HG03442 (cell line): ENCODE measurements around the gene TRPM3.

ENCODE experiments used
- ATAC-seq: cut with Tn5 transposase; IDR thresholded peaks from one replicate; pipeline ENCODE4 v1.9.1; 2021; ENCODE audit warnings: mild to moderate bottlenecking, moderate library complexity; ENCODE audit not compliant: unreplicated experiment

The TRPM3 gene

DNA sequence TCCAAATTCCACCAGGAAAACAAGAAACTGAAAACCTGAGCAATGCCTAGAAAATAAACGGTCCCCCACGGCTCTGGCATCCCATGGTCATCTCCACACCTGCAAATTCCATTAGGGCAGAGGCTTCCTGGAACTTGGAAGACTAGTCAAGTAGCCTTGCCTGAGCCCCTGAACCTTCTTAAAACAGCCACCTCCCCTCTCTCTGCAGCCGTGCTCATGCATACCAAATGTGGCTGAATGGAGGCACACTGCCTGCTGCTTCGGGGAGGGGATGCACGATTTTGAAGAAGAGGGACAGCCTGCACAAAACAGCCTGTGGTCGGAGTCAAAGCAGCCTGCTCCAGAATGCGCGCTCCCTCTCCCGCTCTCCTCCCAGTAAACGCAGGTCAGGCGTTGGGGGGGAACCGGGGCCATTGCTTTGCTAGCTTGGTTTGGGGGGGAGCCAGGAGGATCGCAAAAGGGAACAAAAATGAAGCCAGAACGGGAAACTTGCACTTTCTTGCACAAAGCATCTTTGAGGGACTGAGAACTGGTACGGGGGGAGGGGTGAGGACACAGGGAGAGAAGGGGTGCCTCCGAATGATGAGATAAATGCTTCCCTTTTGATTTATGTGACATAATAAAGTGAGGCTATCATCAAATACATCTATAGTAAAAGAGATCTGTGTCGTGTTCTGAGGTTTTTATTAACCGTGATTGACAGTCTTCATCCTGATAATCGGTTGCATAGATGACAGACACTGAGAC, at the start of gene TRPM3:
TSS of gene TRPM3 (minus strand) at position 347 of the 747 bp plus-strand sequence. CDS start at position 80, 267 bp downstream.
- ATAC-seq: no peak

DNA sequence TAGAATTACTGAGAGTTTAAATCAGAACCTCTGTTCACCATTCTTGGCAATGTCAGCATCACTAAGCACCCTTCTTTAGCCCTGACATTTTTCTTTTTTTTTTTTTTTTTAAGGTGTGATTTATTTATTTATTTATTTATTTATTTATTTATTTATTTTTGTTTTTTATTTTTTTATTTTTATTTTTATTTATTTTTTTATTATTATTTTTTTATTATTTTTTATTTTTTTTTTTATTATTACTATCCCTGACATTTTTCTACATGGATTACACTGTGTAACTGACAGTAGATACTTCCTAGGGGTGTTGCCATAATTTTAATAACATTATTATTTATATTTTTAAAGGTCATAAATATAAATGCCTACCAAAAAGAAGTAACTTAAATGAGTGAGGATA, 47.0 kb upstream of the TRPM3 start:
- ATAC-seq: no peak

DNA sequence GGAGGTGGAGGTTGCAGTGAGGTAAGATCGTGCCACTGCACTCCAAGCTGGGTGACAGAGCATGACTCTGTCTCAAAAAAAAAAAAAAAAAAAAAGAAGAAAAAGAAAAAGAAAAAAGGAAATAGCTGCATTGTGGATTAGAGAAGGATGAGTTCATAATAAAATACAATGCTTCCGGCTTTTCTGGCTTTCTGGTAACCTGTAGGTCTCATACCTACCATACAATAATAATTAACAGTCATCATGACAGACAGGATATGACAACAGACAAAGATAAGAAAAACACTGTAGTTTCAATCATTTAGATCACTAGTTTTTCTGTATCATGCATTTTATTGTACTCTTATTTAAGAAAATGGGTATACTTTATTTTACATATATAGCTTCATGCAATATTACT, 40.7 kb upstream of the TRPM3 start:
- no peak for ATAC-seq

DNA sequence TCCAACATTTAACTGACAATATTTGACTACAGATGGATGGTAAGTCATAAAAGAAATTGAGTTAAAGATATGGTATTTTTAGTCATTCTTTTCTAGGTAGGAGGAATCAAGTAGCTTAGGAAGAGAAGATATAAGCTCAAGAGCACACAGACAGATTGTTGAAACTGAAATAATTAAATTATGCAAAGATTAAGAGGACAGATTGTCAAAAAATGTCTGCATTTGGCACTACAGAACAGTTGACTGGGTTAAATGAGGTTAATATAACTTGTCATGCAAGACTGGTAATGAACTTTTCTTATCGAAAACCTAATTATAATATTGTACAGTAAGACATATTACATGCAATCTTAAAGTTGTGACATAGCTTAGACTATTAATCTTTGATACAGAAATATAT, 36.3 kb upstream of the TRPM3 start:
- ATAC-seq: no peak

DNA sequence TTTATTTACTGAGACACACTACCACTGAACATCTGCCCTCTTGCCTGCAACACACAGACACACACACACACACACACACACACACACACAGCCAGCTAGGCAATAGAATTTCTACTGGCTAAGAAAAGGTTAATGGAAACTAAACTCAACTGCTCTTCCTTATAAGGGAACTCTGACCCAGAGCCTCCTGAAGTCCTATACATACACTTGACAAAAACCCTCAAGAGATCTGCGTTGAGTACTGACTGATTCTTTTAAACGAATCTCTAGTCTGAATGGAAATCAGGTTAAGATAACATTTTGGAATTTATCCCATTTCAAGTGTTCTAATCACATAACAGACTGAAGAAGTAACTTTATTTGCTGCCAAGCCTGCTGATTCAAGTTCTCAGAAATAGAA, 25.9 kb upstream of the TRPM3 start:
- ATAC-seq: no peak

DNA sequence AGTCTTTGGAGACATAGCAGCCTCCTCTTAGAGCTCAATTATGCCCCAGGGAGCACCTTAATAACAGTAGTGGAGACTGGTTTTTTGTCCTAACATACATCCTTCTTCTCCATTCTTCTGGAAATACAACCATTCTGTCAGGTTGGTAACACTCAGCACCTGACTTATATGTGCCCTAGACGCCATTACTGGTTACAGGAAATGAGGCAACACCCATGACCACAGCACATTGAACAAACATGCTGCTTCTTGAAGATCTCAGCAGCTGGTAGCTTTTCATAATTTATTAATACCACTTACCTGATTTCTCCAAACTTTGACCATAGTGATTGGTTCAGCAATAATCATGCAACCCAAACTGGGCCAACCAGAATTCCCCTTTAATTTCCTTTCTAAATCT, 25.1 kb upstream of the TRPM3 start:
- no peak for ATAC-seq

DNA sequence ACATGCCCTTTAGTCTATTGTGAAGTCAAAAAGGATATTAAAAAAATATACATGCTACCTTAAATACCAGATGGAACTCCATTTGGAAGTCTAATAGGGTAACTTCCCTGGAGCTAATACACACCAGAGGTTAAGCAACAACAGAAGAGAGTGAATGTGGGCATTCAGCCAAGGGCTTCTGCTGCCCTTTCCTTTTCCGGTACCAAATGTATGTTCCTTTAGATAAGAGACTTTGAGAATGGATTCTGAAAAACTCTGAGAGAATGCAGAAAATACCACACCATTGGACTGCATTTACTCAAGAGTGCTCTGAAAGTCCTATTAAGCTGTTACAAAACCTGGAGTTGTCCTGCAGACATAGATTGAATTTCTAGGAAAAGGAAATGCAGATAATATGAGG, 23.8 kb upstream of the TRPM3 start:
- no peak for ATAC-seq

DNA sequence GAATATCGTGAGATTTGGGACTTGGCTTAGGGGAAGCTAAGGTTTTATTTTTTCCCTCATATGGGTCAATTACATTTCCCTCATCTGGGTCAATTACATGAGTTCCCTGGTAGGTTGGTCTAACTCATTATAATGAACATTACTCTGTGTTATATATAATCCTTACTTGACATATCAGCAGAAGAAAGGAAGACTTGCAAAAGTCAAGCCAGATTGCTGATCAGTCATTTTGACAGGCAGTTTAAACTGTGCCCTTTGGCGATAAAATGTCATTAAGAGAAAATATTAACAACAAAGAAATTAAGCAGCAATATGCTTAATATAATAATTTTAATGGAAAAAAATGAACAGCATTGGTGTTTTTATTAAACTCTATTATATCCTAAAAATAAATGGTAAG, 23.1 kb upstream of the TRPM3 start:
- no peak for ATAC-seq

DNA sequence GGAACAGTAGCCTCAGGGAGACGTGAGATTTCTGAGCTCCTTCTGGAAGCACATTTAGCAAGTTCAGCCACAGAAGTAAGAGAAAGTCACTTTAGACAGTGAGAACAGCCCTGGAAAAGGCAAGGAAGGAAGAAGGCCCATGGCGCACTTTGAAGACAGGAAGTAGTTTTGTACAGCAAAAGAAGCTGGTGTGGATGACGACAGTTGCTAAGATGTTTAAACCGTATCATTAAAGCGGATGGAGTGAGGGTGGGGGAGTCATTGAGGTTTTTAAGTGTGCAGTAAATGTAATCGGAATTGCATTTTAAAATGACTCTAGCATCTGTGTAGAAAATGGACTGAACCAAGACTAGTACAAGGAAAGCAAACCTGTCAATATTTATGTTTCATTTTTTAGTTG, 15.3 kb upstream of the TRPM3 start:
- ATAC-seq: no peak

DNA sequence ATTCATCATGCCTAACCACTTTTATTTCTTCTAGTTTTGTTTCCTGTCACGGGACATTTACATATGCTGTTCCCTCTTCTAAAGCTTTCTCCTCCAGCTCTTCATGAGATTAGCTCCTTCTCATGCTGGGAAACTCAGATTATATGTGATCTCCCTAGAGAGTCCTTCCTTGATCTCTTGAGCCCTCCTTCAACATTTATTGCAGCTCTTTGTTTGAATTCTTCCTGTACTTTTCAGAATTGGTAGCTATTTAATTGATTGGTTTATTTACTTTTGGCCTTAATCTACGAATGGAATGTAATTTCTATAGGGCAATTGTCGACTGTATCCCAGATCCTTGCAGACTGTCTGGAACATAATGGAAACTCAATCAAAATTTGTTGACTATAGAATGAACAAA, 9.7 kb upstream of the TRPM3 start:
- ATAC-seq: no peak

DNA sequence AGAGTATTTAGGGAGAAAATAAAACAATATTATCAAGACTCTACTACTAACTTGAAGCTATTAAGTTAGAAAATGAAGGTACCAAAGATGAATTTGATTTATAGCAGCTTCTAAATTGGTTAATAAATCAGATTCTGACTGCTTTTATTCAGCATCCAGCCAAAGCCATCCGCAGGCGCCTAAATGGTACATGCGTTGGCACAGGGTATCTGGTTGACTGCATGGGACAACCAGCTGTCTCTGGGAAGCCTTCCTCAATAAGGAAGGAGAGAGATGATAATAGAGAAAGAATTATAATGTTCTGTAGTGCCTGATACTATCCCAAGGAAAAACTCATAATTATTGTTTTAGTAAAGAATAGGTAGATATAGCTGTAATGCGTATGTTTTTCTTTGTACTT, 9.1 kb upstream of the TRPM3 start:
- ATAC-seq: no peak

DNA sequence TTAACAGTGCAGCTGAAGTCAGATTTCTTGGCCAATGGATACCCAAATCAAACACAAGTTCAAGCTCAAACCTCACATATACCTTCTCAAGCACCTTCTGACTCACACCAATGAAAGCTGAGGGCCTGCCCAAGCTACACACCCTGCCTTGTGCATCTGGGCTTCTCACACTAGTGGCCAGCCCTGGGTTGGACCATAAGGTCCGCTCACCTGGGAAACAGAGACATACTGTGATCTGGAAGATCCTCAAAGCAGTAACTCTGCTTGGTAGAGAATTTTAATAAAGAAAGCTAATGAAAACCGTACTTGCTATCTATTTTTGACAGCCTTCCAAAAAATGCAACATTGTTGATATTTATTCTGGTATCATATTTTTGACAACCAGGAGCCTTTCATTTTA, 7.4 kb upstream of the TRPM3 start:
- ATAC-seq: no peak

DNA sequence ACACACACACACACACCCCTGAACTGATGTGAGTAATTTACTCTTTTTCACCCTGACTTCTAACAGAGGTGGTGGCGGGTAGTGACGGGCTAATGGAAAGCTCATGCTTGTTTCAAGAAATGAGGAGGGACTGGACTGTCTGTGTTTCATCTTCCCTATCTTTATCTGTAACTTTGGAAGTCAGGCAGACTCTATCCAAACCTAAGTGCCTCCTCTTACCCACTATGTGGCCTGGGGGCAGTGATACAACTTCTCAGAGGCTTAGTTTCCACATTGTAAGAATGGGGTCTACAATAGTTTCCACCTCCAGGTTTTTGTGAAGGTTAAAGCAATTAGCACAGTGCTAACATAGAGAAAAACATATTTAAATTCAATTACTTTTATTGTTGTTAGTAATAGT, 5.9 kb upstream of the TRPM3 start:
- no peak for ATAC-seq

DNA sequence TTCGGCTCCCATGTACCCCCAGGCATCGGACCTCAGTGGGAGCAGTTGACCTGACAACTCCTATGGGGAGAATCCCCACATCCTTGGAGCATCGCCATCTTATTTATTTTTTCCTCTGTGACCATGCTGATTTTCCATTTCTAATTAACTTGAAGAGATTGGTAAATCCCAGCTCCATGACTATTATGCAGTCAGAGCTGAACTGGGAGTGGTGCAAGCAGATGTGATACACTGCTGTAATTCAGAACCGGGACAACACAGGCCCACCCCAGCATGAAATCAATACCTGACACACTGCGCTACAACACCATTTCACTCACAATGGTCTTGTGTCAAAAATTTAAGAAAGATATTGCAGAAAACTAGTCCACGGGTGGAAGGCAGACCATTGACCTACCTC, 1.0 kb upstream of the TRPM3 start:
- ATAC-seq: no peak

DNA sequence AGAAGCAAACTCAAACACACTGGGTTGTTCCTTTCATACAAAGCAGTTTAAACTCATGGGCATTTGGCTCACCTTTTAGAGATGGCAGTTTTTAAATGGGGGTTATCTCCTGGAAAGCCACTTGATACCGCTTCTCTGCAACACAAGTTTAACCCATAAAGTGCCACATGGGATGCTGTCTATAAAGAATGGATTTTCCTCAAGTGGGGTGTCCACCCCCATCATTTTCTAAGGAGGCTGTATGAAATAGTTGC, 528 bp upstream of the TRPM3 start:
- no peak for ATAC-seq

DNA sequence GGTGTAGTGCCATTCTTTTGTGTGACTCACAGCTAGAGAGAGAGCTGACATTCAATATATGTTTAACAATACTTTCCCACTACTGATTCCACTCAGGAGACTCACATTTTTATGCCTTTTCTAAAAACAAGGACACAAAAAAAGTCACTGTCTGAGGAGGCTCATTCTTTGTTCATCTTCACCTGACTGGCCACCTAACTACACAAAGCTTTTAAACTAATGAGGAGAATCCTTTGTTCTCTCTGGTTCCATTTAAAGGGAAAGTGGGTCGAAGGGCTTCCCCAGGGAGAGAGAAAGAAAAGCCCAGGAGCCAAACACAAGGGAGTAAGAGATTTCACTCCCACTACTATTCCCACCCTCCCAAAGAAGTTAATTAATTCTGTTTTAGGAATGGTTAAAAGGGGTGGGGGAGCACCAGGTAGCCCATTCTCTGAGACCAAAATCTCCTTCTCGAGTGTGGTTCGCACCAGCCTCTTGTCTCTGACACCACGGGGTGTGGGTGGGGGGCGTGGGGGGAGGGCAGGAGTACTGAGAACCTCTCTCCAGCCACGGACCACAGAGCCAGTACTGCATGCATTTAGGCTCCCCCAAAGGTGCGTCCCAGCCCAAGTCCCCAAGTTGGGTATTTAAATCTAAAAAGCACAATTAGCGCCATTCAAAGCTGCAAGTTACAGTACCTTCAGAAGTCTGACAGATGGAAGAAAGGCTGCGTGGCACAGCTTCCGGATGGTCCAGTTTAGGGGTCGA, 747 bp downstream of the TRPM3 start:
- no peak for ATAC-seq

DNA sequence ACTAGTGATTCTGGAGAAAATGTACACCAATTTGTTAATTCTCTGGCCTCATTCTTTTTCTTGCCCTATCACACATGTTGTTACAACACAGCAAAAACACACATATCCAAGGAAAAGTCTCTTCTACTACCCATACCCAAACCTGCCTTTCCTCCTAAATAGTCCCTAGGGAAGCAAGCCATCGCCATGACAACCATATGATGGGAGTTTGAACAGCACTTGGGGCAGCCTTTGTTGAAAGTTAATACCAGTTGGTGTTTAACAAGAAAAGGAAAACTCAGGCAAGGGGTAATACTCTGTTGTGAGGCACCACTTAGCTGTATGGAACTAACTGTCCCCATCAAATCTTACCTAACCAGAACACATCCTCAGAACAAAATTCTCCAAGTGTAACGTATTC, 1.7 kb downstream of the TRPM3 start:
- no peak for ATAC-seq

DNA sequence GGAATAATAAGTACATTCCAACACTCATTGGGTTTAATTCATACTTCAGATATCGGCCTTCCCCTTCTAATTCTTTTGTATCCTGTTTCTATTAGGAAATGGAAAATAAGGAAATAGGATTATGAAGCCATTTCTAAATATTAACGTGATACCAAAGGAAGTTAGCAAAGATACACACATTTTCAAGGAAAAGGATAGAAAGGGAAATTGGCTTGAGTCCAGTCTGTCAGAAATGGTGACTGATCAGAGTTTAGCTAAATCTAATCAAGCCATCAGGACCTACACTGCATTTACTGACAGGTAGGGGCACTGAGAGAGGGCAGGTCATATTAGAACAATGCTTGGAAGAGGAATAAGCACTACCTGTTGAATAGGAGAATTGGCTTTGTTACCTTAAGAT, 3.1 kb downstream of the TRPM3 start:
- ATAC-seq: no peak

DNA sequence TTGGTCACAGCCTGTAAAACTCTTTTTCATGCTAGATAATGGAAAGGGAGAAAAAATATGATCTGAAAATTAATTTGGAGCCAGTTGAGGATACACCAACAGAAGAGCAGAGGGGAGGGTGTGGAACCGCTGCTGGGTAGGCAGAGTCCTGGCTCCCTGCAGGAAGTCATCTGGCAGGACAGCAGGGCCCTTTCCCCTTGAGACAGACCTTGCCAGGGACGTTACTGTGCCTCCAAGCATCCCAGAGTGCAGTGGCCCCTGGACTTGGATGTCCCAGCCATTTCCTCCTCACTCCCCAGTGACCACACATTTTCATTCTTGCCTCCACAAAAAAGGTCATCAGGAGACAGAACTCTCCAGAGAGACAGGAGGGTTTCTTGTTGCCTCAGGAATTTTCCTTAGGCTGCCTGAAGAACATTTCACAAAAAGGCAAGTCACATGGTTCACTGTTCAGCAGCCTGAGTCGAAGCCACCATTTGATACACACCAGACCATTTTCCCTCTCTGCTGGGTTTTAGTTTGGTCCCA, 5.9 kb downstream of the TRPM3 start:
- ATAC-seq: no peak

DNA sequence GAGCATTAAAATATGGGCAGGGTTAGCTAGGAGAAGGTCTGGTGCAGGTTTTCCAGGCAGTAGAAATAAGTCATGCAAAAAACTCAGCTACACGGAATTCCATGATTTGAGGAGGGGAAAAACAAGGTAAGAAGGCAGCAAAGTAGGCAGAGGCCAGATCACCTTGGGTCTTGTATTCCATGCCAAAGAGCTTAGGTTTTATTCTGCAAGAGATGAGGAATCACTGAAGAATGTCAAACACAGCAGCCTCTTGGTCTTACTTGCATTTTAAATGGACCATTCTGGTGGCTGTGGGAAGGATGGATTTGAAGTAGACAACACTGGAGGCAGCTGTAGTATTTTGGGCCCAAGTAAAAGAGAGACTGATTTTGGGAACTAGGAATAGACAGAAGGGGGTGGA, 8.6 kb downstream of the TRPM3 start:
- ATAC-seq: no peak

DNA sequence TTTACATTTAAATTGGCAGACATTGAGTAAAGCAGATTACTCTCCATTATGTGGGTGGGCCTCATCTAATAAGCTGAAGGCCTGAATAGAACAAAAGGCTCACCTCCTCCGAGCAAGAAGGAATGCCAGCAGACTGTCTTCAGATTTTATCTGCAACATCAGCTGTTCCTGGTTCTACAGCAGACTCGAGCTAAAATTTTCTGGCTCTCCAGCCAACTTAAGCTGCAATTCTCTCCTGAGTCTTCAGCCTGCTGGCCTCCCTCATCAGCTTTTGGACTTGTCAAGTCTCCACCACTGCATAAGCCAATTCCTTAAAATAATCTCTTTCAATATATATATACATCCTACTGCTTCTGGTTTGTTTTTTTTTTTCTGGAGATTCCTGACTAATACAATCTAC, 12.5 kb downstream of the TRPM3 start:
- ATAC-seq: no peak

DNA sequence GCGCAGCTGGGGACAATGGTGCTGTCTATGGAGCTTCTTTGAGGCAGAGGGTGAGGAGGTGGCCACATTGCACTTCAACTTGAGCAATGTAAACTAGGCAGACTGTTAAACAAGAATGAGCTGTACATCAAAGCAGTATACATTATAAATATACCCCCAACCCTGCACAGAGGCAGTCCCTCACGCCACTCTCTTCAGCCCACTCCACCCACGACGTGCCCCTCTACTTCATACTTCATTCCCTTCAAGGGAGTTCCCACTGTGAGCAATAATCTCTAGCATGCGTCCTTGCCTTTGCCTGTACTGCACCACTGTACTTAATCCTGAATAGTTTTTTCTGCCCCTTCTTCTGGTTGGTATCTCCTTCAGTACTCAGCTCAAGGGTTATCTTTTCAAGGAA, 14.4 kb downstream of the TRPM3 start:
- ATAC-seq: no peak

DNA sequence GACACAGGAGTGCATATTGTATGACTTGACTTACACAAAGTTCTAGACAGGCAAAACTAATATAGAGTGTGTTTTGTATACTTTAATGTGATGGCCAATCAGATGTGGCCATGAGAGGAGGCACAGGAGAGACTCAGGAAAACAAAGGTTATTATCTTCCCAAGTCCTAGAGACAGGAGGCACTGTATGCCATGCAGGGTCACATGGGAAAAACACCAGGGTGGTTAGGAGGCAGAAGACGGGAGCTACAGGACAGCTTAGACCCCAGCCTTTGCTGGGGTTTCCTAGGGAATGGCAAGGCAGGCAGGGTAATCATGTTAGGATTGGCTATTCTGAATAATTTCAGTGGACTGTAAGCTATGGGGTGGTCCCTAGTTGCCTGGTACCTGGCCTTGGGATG, 16.2 kb downstream of the TRPM3 start:
- ATAC-seq: no peak
